Cerebellar cortex (tissue), 1 donor: ENCODE data around the gene GBF1.
A peak's percentile ranks its signal among the peaks of the same experiment; 100 is the strongest.

Experiments
- DNase-seq: peaks from one replicate; pipeline ENCODE4 v3.0.0-alpha.2; 2015; ENCODE audit warnings: low spot score

The GBF1 gene

GRCh38 chr10:102344067-102344466, 98.7 kb downstream of the GBF1 start:
- no peak for DNase-seq

- peak; percentile 77 for DNase-seq
Measured at GRCh38 chr10:102347236-102347828, 102.0 kb downstream of the GBF1 start.

- DNase-seq, result peak; percentile 73
Measured at GRCh38 chr10:102352066-102352715, 106.9 kb downstream of the GBF1 start.

GRCh38 chr10:102354451-102354850, 109.1 kb downstream of the GBF1 start:
- no peak for DNase-seq

GRCh38 chr10:102358712-102359382, 113.5 kb downstream of the GBF1 start:
- no peak for DNase-seq

GRCh38 chr10:102367441-102367840, 122.1 kb downstream of the GBF1 start:
- DNase-seq, result no peak

GRCh38 chr10:102368077-102368476, 122.7 kb downstream of the GBF1 start:
- DNase-seq, result no peak

GRCh38 chr10:102371295-102371694, 126.0 kb downstream of the GBF1 start:
- no peak for DNase-seq

- DNase-seq, result no peak
Measured at GRCh38 chr10:102375250-102375649, 129.9 kb downstream of the GBF1 start.

- peak; percentile 29 for DNase-seq
Measured at GRCh38 chr10:102375867-102376266, 130.5 kb downstream of the GBF1 start.

GRCh38 chr10:102376901-102377300, 131.6 kb downstream of the GBF1 start:
- DNase-seq, result no peak

- no peak for DNase-seq
Measured at GRCh38 chr10:102379383-102379782, 134.1 kb downstream of the GBF1 start.

GRCh38 chr10:102381983-102382382, 136.7 kb downstream of the GBF1 start:
- no peak for DNase-seq

GRCh38 chr10:102382871-102383270, 137.5 kb downstream of the GBF1 start:
- DNase-seq, result no peak

GRCh38 chr10:102384053-102384452, 138.7 kb downstream of the GBF1 start:
- peak; percentile 35 for DNase-seq

GRCh38 chr10:102384606-102385429, 139.5 kb downstream of the GBF1 start:
- no peak for DNase-seq

GRCh38 chr10:102389894-102390293, 144.6 kb downstream of the GBF1 start:
- DNase-seq, result no peak

- DNase-seq, result no peak
Measured at GRCh38 chr10:102392306-102392705, 147.0 kb downstream of the GBF1 start.

- no peak for DNase-seq
Measured at GRCh38 chr10:102393411-102394078, 148.2 kb downstream of the GBF1 start.

GRCh38 chr10:102394079-102394800, 148.9 kb downstream of the GBF1 start:
- DNase-seq, result peak; percentile 83

GRCh38 chr10:102394801-102395399, 149.6 kb downstream of the GBF1 start:
- peak; percentile 48 for DNase-seq
